HL-60 (cell line): ENCODE data around the gene DPH5.

Source experiments
- DNase-seq, 2 experiments: peaks; one replicate each; pipeline ENCODE4 v3.0.0-alpha.2; 2010 to 2020; ENCODE audit warnings: low read depth in 1 of 2, low spot score in 1 of 2
- H3K27ac ChIP-seq: fragments of 250-450 bp; sonication (Bioruptor Pico); replicated peaks from 2 replicates; pipeline ENCODE4 v1.5.1; 2020; ENCODE audit warnings: mild to moderate bottlenecking, moderate library complexity
- H3K27me3 ChIP-seq: fragments of 250-450 bp; sonication (Bioruptor Pico); 2 replicates; pipeline ENCODE4 v1.5.1; 2021; ENCODE audit warnings: mild to moderate bottlenecking, moderate library complexity; ENCODE audit not compliant: insufficient read depth, poor library complexity, severe bottlenecking
- H3K4me3 ChIP-seq: replicated peaks from 2 replicates; pipeline ENCODE4 v1.5.1; 2011; ENCODE audit warnings: mild to moderate bottlenecking, control low read depth, low read length; ENCODE audit not compliant: insufficient read depth
- CTCF ChIP-seq: IDR thresholded peaks from one replicate; pipeline ENCODE4 v1.5.1; 2011; ENCODE audit warnings: low read length, control low read depth, inconsistent platforms; ENCODE audit not compliant: insufficient read depth
- GABPA ChIP-seq: IDR thresholded peaks from 2 replicates; pipeline ENCODE4 v1.6.1; 2012; ENCODE audit warnings: low read depth
- POLR2AphosphoS5 ChIP-seq: IDR thresholded peaks from 2 replicates; pipeline ENCODE4 v1.6.1; 2012; ENCODE audit warnings: low read depth
- REST ChIP-seq: IDR thresholded peaks from 2 replicates; pipeline ENCODE4 v1.6.1; 2012; ENCODE audit warnings: low read depth; ENCODE audit not compliant: insufficient replicate concordance
- SPI1 ChIP-seq: IDR thresholded peaks from 2 replicates; pipeline ENCODE4 v1.6.1; 2012; ENCODE audit warnings: low read depth, mild to moderate bottlenecking, borderline replicate concordance

The DPH5 gene

GRCh38 chr1:101004670-101005069 lies 20.9 kb downstream of the DPH5 start:
- Histone ChIP-seq H3K4me3 (no peak overlapping the region), H3K27ac (no peak overlapping the region), H3K27me3 (no peaks in the 10 kb centered on the region)
- no peak for DNase-seq
- TF ChIP-seq GABPA (no peak), POLR2AphosphoS5 (no peak), CTCF (no peak), SPI1 (no peak), REST (no peak)

GRCh38 chr1:101004061-101004460 lies 21.5 kb downstream of the DPH5 start:
- Histone ChIP-seq H3K27ac (no peak overlapping the region), H3K4me3 (no peak overlapping the region), H3K27me3 (no peaks in the 10 kb centered on the region)
- TF ChIP-seq REST (no peak), POLR2AphosphoS5 (no peak; the same call in 1 of the 2 replicates), GABPA (no peak), CTCF (no peak), SPI1 (no peak)
- peak; percentile 38 to 55 for DNase-seq

GRCh38 chr1:101003012-101003650 lies 22.5 kb downstream of the DPH5 start:
- DNase-seq, result no peak
- Histone ChIP-seq H3K27ac (no peak overlapping the region), H3K4me3 (no peak overlapping the region), H3K27me3 (no peaks in the 10 kb centered on the region)
- TF ChIP-seq REST (no peak), GABPA (no peak), CTCF (no peak), SPI1 (no peak), POLR2AphosphoS5 (no peak)
